IMR-90 (cell line): ENCODE results near the gene DERL3. TPM values are rescaled to one million over a fixed set of nuclear protein-coding genes. Genes with fewer than 3 reads are reported as not detected.

Source experiments
- ATAC-seq: fragments of 200-7000 bp; cut with Tn5 transposase; 2 replicates; pipeline ENCODE4 v1.9.1; 2020; ENCODE audit warnings: low read depth, mild to moderate bottlenecking, moderate library complexity
- BruUV-seq: library from RNA; stranded (reverse); fragments of 400-500 nt; replicated peaks from 2 replicates; lab custom pipeline; 2021; lab: Mats Ljungman, UMichigan
- CTCF ChIA-PET: fragments of 300-600 bp; formaldehyde crosslinking; extraction: SDS; loops from one replicate; lab custom pipeline; 2021; ENCODE audit warnings: antibody characterized with exemption; lab: Yijun Ruan, JAX
- POLR2A ChIA-PET: fragments of 300-600 bp; sonication (Branson Sonifier 250); formaldehyde crosslinking; loops from one replicate; lab custom pipeline; 2022; ENCODE audit warnings: antibody characterized with exemption; ENCODE audit not compliant: unreplicated experiment; lab: Charles Lee
- DNase-seq: peaks from one replicate; pipeline ENCODE4 v3.0.0; 2013
- H2AFZ ChIP-seq: replicated peaks from 2 replicates; pipeline ENCODE3; 2013; ENCODE audit warnings: low read length, mild to moderate bottlenecking; ENCODE audit not compliant: poor library complexity
- H2AK5ac ChIP-seq: 2 replicates; pipeline ENCODE4 v1.6.1; 2013; ENCODE audit warnings: low read depth, low read length, inconsistent platforms
- H2AK9ac ChIP-seq: replicated peaks from 2 replicates; pipeline ENCODE3; 2013; ENCODE audit warnings: mild to moderate bottlenecking, low read depth, low read length, moderate library complexity; ENCODE audit not compliant: poor library complexity
- H2BK120ac ChIP-seq: 2 replicates; pipeline ENCODE4 v1.6.1; 2013; ENCODE audit warnings: low read depth, low read length, inconsistent platforms
- H2BK15ac ChIP-seq: 3 replicates; pipeline ENCODE4 v1.6.1; 2013; ENCODE audit warnings: low read depth, low read length, inconsistent platforms
- H2BK20ac ChIP-seq: 2 replicates; pipeline ENCODE4 v1.6.1; 2013; ENCODE audit warnings: low read depth, mild to moderate bottlenecking, inconsistent platforms, low read length, moderate library complexity
- H2BK5ac ChIP-seq: 2 replicates; pipeline ENCODE4 v1.6.1; 2013; ENCODE audit warnings: mild to moderate bottlenecking, low read depth, low read length, inconsistent platforms; ENCODE audit not compliant: poor library complexity, severe bottlenecking
- H3K14ac ChIP-seq: replicated peaks from 2 replicates; pipeline ENCODE4 v1.6.1; 2013; ENCODE audit warnings: low read depth, low read length, inconsistent platforms
- H3K18ac ChIP-seq: 2 replicates; pipeline ENCODE4 v1.6.1; 2013; ENCODE audit warnings: low read depth, low read length, control low read depth
- H3K23ac ChIP-seq: 2 replicates; pipeline ENCODE4 v1.6.1; 2013; ENCODE audit warnings: low read depth, low read length, inconsistent platforms
- H3K27ac ChIP-seq: 2 replicates; pipeline ENCODE4 v1.5.1; 2013; ENCODE audit warnings: mild to moderate bottlenecking, control low read depth, low read length; ENCODE audit not compliant: insufficient read depth
- H3K27me3 ChIP-seq: 2 replicates; pipeline ENCODE4 v1.6.1; 2013; ENCODE audit warnings: low read length; ENCODE audit not compliant: control insufficient read depth, insufficient read depth
- H3K36me3 ChIP-seq: 2 replicates; pipeline ENCODE4 v1.6.1; 2013; ENCODE audit warnings: low read length, mixed read lengths; ENCODE audit not compliant: control insufficient read depth, insufficient read depth
- H3K4ac ChIP-seq: 2 replicates; pipeline ENCODE4 v1.6.1; 2013; ENCODE audit warnings: low read depth, low read length, inconsistent platforms
- H3K4me1 ChIP-seq: 2 replicates; pipeline ENCODE4 v1.6.1; 2013; ENCODE audit warnings: low read length, mixed read lengths; ENCODE audit not compliant: control insufficient read depth, insufficient read depth
- H3K4me2 ChIP-seq: 2 replicates; pipeline ENCODE4 v1.6.1; 2013; ENCODE audit warnings: low read depth, mild to moderate bottlenecking, control low read depth, low read length, moderate library complexity
- H3K4me3 ChIP-seq: 2 replicates; pipeline ENCODE4 v1.5.1; 2013; ENCODE audit warnings: low read depth, mild to moderate bottlenecking, control low read depth, low read length, moderate library complexity; ENCODE audit not compliant: insufficient read depth
- H3K56ac ChIP-seq: 2 replicates; pipeline ENCODE4 v1.6.1; 2013; ENCODE audit warnings: low read length, inconsistent platforms; ENCODE audit not compliant: insufficient read depth; ENCODE audit errors: extremely low read depth
- H3K79me1 ChIP-seq, 2 experiments: 2 replicates each; pipeline ENCODE4 v1.6.1; 2013; ENCODE audit warnings: low read length in 2 of 2, inconsistent platforms in 1 of 2, low read depth in 1 of 2
- H3K9ac ChIP-seq: 2 replicates; pipeline ENCODE4 v1.6.1; 2013; ENCODE audit warnings: low read depth, low read length, control low read depth
- H3K9me1 ChIP-seq: 2 replicates; pipeline ENCODE4 v1.6.1; 2013; ENCODE audit warnings: low read length, inconsistent platforms; ENCODE audit not compliant: insufficient read depth
- H3K9me3 ChIP-seq: 2 replicates; pipeline ENCODE4 v1.6.1; 2013; ENCODE audit warnings: low read length; ENCODE audit not compliant: control insufficient read depth, insufficient read depth
- H4K20me1 ChIP-seq: 2 replicates; pipeline ENCODE4 v1.6.1; 2013; ENCODE audit warnings: low read length, inconsistent platforms; ENCODE audit not compliant: insufficient read depth
- H4K5ac ChIP-seq: 2 replicates; pipeline ENCODE4 v1.6.1; 2013; ENCODE audit warnings: mild to moderate bottlenecking, low read depth, low read length, control low read depth
- H4K8ac ChIP-seq, 2 experiments: 2 replicates each; pipeline ENCODE4 v1.6.1; 2013; ENCODE audit warnings: low read depth in 2 of 2, low read length in 2 of 2, control low read depth in 1 of 2, inconsistent platforms in 1 of 2
- H4K91ac ChIP-seq: 2 replicates; pipeline ENCODE4 v1.6.1; 2013; ENCODE audit warnings: low read depth, low read length, inconsistent platforms; ENCODE audit not compliant: insufficient read depth
- BHLHE40 ChIP-seq: fragments of 150-350 bp; IDR thresholded peaks from 2 replicates; pipeline ENCODE4 v1.6.1; 2016; ENCODE audit warnings: mild to moderate bottlenecking, low read depth, low read length
- CEBPB ChIP-seq: IDR thresholded peaks from 2 replicates; pipeline ENCODE4 v1.6.1; 2012; ENCODE audit warnings: low read depth, low read length, improper control_type of control experiment
- CHD1 ChIP-seq: IDR thresholded peaks from 2 replicates; pipeline ENCODE4 v1.6.1; 2012; ENCODE audit warnings: low read depth, low read length, improper control_type of control experiment
- CTCF ChIP-seq: conservative IDR thresholded peaks from 2 replicates; pipeline ENCODE4 v1.5.1; 2012; ENCODE audit warnings: mild to moderate bottlenecking, low read depth, low read length, improper control_type of control experiment
- ELK1 ChIP-seq: fragments of 150-350 bp; IDR thresholded peaks from 2 replicates; pipeline ENCODE4 v1.6.1; 2016; ENCODE audit warnings: low read depth, mild to moderate bottlenecking, low read length, moderate library complexity, borderline replicate concordance
- MAFK ChIP-seq: IDR thresholded peaks from 2 replicates; pipeline ENCODE4 v1.6.1; 2012; ENCODE audit warnings: low read depth, low read length, improper control_type of control experiment
- MAZ ChIP-seq: IDR thresholded peaks from 2 replicates; pipeline ENCODE4 v1.6.1; 2012; ENCODE audit warnings: low read depth, mild to moderate bottlenecking, low read length, improper control_type of control experiment, moderate library complexity, borderline replicate concordance
- MXI1 ChIP-seq: IDR thresholded peaks from 2 replicates; pipeline ENCODE4 v1.6.1; 2012; ENCODE audit warnings: low read depth, mild to moderate bottlenecking, low read length, moderate library complexity, borderline replicate concordance
- NFE2L2 ChIP-seq: fragments of 150-350 bp; IDR thresholded peaks from 2 replicates; pipeline ENCODE4 v1.6.1; 2016; ENCODE audit warnings: low read depth, mild to moderate bottlenecking, low read length
- POLR2A ChIP-seq: IDR thresholded peaks from 2 replicates; pipeline ENCODE4 v1.6.1; 2012; ENCODE audit warnings: mild to moderate bottlenecking, low read depth, low read length
- RAD21 ChIP-seq: IDR thresholded peaks from 2 replicates; pipeline ENCODE4 v1.6.1; 2012; ENCODE audit warnings: low read length, improper control_type of control experiment
- RCOR1 ChIP-seq: IDR thresholded peaks from 2 replicates; pipeline ENCODE4 v1.6.1; 2012; ENCODE audit warnings: mild to moderate bottlenecking, low read length, improper control_type of control experiment; ENCODE audit not compliant: insufficient replicate concordance
- RFX5 ChIP-seq: IDR thresholded peaks from 2 replicates; pipeline ENCODE4 v1.8.0; 2012; ENCODE audit warnings: low read depth, mild to moderate bottlenecking, low read length, moderate library complexity
- SMC3 ChIP-seq: fragments of 150-350 bp; IDR thresholded peaks from 2 replicates; pipeline ENCODE4 v1.6.1; 2016; ENCODE audit warnings: low read depth, mild to moderate bottlenecking, antibody characterized with exemption, low read length, moderate library complexity
- USF2 ChIP-seq: fragments of 150-350 bp; IDR thresholded peaks from 2 replicates; pipeline ENCODE4 v1.6.1; 2017; ENCODE audit warnings: mild to moderate bottlenecking, antibody characterized with exemption, low read length, low read depth
- WGBS, 2 experiments: methylation state at CpG; one replicate each; pipeline versions ENCODE4 v1.1.5 to v1.1.7; 2013; ENCODE audit warnings: missing lambda C conversion rate in 2 of 2; ENCODE audit not compliant: insufficient read length in 1 of 2; ENCODE audit errors: extremely low coverage in 2 of 2; 5-methylcytosine and 5-hydroxymethylcytosine counted together
- dilution Hi-C: fragments of 300-500 bp; cut with HindIII; formaldehyde crosslinking; loops from one replicate; pipeline ENCODE4 v1.14.3; 2018; ENCODE audit warnings: low sequenced_read_pairs; ENCODE audit not compliant: unreplicated experiment
- in situ Hi-C: fragments of 300-500 bp; cut with MboI; formaldehyde crosslinking; loops from 3 replicates; pipeline ENCODE4 v1.14.3; 2019; ENCODE audit warnings: low sequenced_read_pairs, inconsistent platforms, mixed read lengths
- intact Hi-C: fragments of 100-400 bp; cut with micrococcal nuclease; formaldehyde crosslinking; loops from 2 replicates; pipeline ENCODE4 v1.10.0; 2022
- polyA plus RNA-seq, 3 experiments: library from polyadenylated mRNA; depleted of rRNA; stranded (reverse); fragments of >200 nt; gene quantifications; 2 replicates each; pipeline ENCODE4 v1.2.3, GENCODE V29; 2012; ENCODE audit warnings: low replicate concordance in 1 of 3
- total RNA-seq: library from RNA; depleted of rRNA; stranded (reverse); fragments of >200 nt; gene quantifications from 2 replicates; pipeline ENCODE4 v1.2.3, GENCODE V29; 2012

DERL3 gene
- total and polyA plus RNA-seq, 2 of the 4 experiments (the other 2 are of a cell fraction): 0.18 to 0.62 TPM

- H4K91ac ChIP-seq: peak overlapping the region; percentile 92
- peak overlapping the region; percentile 68 for H3K4me2 ChIP-seq
- H2AFZ ChIP-seq: peak overlapping the region; percentile 96
- H2AK9ac ChIP-seq: peak overlapping the region; percentile 95
- H2BK120ac ChIP-seq: peak overlapping the region; percentile 78
- no TSS peak for BruUV-seq
- WGBS, 2 experiments: no CpG with 5 or more reads among the region's 9 CpGs
- H4K20me1 ChIP-seq: peaks cover 39% of the 10 kb centered on the region
- intact Hi-C loops (no loop called here), dilution Hi-C loops (no loop called here), in situ Hi-C loops (no loop called here)
- 0 out of 2 replicates have a peak overlapping the region, but pooled peaks have one; percentile 33 for H3K56ac ChIP-seq
- peak overlapping the region; percentile 96 for H3K4ac ChIP-seq
- no peaks in the 10 kb centered on the region for H3K9me3 ChIP-seq
- H3K9ac ChIP-seq: peak overlapping the region; percentile 56
- H2AK5ac ChIP-seq: peak overlapping the region; percentile 82
- H4K8ac ChIP-seq: peak overlapping the region; percentile 73 to 86
- H2BK20ac ChIP-seq: peak overlapping the region; percentile 62; the same call in 1 of the 2 replicates
- H3K9me1 ChIP-seq: peaks cover 18% of the 10 kb centered on the region
- H3K27ac ChIP-seq: peak overlapping the region; percentile 70
- no peaks in the 10 kb centered on the region for H3K27me3 ChIP-seq
- POLR2A ChIA-PET: interaction anchor here (0.9 kb wide), 1 partner anchor 128 kb away, joined by 3 read pairs; no protein-coding TSS in a partner anchor
- TF ChIP-seq MXI1 (no peak), CTCF (no peak), USF2 (no peak), CHD1 (no peak), RAD21 (no peak), CEBPB (no peak), RFX5 (no peak), MAFK (no peak), SMC3 (no peak), NFE2L2 (no peak), RCOR1 (no peak), POLR2A (no peak), MAZ (no peak), BHLHE40 (no peak), ELK1 (no peak)
- H3K18ac ChIP-seq: peak overlapping the region; percentile 3; the same call in 1 of the 2 replicates
- peak overlapping the region; percentile 41 for H3K14ac ChIP-seq
- peaks cover 27% of the 10 kb centered on the region for H3K4me1 ChIP-seq
- CTCF ChIA-PET: interaction anchor here (0.7 kb wide), 1 partner anchor 16 kb away, joined by 3 read pairs; no protein-coding TSS in a partner anchor
- peak overlapping the region; percentile 76 for H3K4me3 ChIP-seq
- DNase-seq (no peak), ATAC-seq (no peak)
- peak overlapping the region; percentile 25; the same call in 2 of the 3 replicates for H2BK15ac ChIP-seq
- H3K23ac ChIP-seq: peak overlapping the region; percentile 28; the same call in 1 of the 2 replicates
- peak overlapping the region; percentile 53 for H2BK5ac ChIP-seq
- peak overlapping the region; percentile 86 for H4K5ac ChIP-seq
- H3K36me3 ChIP-seq: 0 out of 2 replicates have a peak, but pooled peaks cover 3% of the 10 kb centered on the region
- peaks cover 21 to 41% of the 10 kb centered on the region in 2 experiments for H3K79me1 ChIP-seq
Observed at GRCh38 chr22:23786261-23786710, 52.5 kb downstream of the DERL3 start.
